Measurements from ENCODE around the gene C17orf114.
A peak's percentile ranks its signal among the peaks of the same experiment; 100 is the strongest.

C17orf114 gene

GRCh38 chr17:4827399-4827798 lies 25.3 kb upstream of the C17orf114 start:
- no peak for DNase-seq (ENCODE audit: low read depth)
- no peak for TF ChIP-seq CTCF (IDR thresholded peaks at IDR 0.05; ENCODE audit: low read depth, low read length, missing control alignments)
- in situ Hi-C loops (cut with HindIII; ENCODE audit: low sequenced_read_pairs), result no loop called here
- H3K4me3 ChIP-seq (ENCODE audit: low read depth, low read length), result no peak overlapping the region

- H3K4me3 ChIP-seq (ENCODE audit: low read depth, low read length), result no peak overlapping the region
- TF ChIP-seq CTCF (IDR thresholded peaks at IDR 0.05; ENCODE audit: low read depth, low read length, missing control alignments), result no peak
- no peak for DNase-seq (ENCODE audit: low read depth)
- in situ Hi-C loops (cut with HindIII; ENCODE audit: low sequenced_read_pairs), result no loop called here
Measured at GRCh38 chr17:4823373-4824089, 21.4 kb upstream of the C17orf114 start.

GRCh38 chr17:4822835-4823234 lies 20.7 kb upstream of the C17orf114 start:
- H3K4me3 ChIP-seq (ENCODE audit: low read depth, low read length), result no peak overlapping the region
- in situ Hi-C loops (cut with HindIII; ENCODE audit: low sequenced_read_pairs), result no loop called here
- TF ChIP-seq CTCF (IDR thresholded peaks at IDR 0.05; ENCODE audit: low read depth, low read length, missing control alignments), result no peak
- no peak for DNase-seq (ENCODE audit: low read depth)

- H3K4me3 ChIP-seq (ENCODE audit: low read depth, low read length), result no peak overlapping the region
- in situ Hi-C loops (cut with HindIII; ENCODE audit: low sequenced_read_pairs), result no loop called here
- no peak for DNase-seq (ENCODE audit: low read depth)
- TF ChIP-seq CTCF (IDR thresholded peaks at IDR 0.05; ENCODE audit: low read depth, low read length, missing control alignments), result no peak
Measured at GRCh38 chr17:4818276-4818675, 16.1 kb upstream of the C17orf114 start.

GRCh38 chr17:4816826-4817225 lies 14.7 kb upstream of the C17orf114 start:
- no peak for DNase-seq (ENCODE audit: low read depth)
- in situ Hi-C loops (cut with HindIII; ENCODE audit: low sequenced_read_pairs), result no loop called here
- no peak for TF ChIP-seq CTCF (IDR thresholded peaks at IDR 0.05; ENCODE audit: low read depth, low read length, missing control alignments)
- no peak overlapping the region for H3K4me3 ChIP-seq (ENCODE audit: low read depth, low read length)

GRCh38 chr17:4815043-4815675 lies 13.0 kb upstream of the C17orf114 start:
- in situ Hi-C loops (cut with HindIII; ENCODE audit: low sequenced_read_pairs), result no loop called here
- no peak overlapping the region for H3K4me3 ChIP-seq (ENCODE audit: low read depth, low read length)
- DNase-seq (ENCODE audit: low read depth), result no peak
- peak; percentile 10 for TF ChIP-seq CTCF (IDR thresholded peaks at IDR 0.05; ENCODE audit: low read depth, low read length, missing control alignments)
